ENCODE results near the gene CEP43. TPM values are rescaled to one million over a fixed set of nuclear protein-coding genes. Genes with fewer than 3 reads are reported as not detected.

The CEP43 gene
- total RNA-seq, 6 experiments from 2014 or later, result 16.5 to 24.8 (median 21.0) TPM

GRCh38 chr6:166956444-166957086 lies 42.6 kb upstream of the CEP43 start, which contains the start of gene RNASET2:
Gene RNASET2 (minus strand): TSS chr6:166956550. CDS start chr6:166956182, 368 bp downstream.
- peak within 1 kb of the TSS; percentile 51 for H3K27ac Mint-ChIP-seq
- peak within 1 kb of the TSS; percentile 80 for H3K4me3 Mint-ChIP-seq
- H3K9me3 Mint-ChIP-seq, result no peaks in the 10 kb centered on the region
- H3K4me1 Mint-ChIP-seq (ENCODE audit: low read depth), result peaks cover 28% of the 10 kb centered on the region
- TF ChIP-seq, protein P1, sequence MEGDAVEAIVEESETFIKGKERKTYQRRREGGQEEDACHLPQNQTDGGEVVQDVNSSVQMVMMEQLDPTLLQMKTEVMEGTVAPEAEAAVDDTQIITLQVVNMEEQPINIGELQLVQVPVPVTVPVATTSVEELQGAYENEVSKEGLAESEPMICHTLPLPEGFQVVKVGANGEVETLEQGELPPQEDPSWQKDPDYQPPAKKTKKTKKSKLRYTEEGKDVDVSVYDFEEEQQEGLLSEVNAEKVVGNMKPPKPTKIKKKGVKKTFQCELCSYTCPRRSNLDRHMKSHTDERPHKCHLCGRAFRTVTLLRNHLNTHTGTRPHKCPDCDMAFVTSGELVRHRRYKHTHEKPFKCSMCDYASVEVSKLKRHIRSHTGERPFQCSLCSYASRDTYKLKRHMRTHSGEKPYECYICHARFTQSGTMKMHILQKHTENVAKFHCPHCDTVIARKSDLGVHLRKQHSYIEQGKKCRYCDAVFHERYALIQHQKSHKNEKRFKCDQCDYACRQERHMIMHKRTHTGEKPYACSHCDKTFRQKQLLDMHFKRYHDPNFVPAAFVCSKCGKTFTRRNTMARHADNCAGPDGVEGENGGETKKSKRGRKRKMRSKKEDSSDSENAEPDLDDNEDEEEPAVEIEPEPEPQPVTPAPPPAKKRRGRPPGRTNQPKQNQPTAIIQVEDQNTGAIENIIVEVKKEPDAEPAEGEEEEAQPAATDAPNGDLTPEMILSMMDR (IDR thresholded peaks at IDR 0.05), result no peak; the same call in 1 of the 2 replicates
- H3K36me3 Mint-ChIP-seq (ENCODE audit: low read depth), result no peaks in the 10 kb centered on the region
- peak; percentile 89 for DNase-seq
- no peaks in the 10 kb centered on the region for H3K27me3 Mint-ChIP-seq (ENCODE audit: insufficient read depth)

GRCh38 chr6:166957087-166957804 lies 42.0 kb upstream of the CEP43 start:
- no peaks in the 10 kb centered on the region for H3K9me3 Mint-ChIP-seq
- H3K27ac Mint-ChIP-seq, result peak overlapping the region; percentile 17
- TF ChIP-seq, protein P1 (IDR thresholded peaks at IDR 0.05), result no peak
- no peaks in the 10 kb centered on the region for H3K36me3 Mint-ChIP-seq (ENCODE audit: low read depth)
- H3K27me3 Mint-ChIP-seq (ENCODE audit: insufficient read depth), result no peaks in the 10 kb centered on the region
- peaks cover 28% of the 10 kb centered on the region for H3K4me1 Mint-ChIP-seq (ENCODE audit: low read depth)
- no peak for DNase-seq
- H3K4me3 Mint-ChIP-seq, result peak overlapping the region; percentile 80

GRCh38 chr6:166957805-166958076 lies 41.5 kb upstream of the CEP43 start:
- Mint-ChIP-seq H3K4me3 (peak overlapping the region; percentile 80), H3K27ac (no peak overlapping the region), H3K9me3 (no peaks in the 10 kb centered on the region), H3K36me3 (ENCODE audit: low read depth) (no peaks in the 10 kb centered on the region), H3K27me3 (ENCODE audit: insufficient read depth) (no peaks in the 10 kb centered on the region), H3K4me1 (ENCODE audit: low read depth) (peaks cover 28% of the 10 kb centered on the region)
- TF ChIP-seq, protein P1 (IDR thresholded peaks at IDR 0.05), result no peak
- DNase-seq, result no peak

DNA sequence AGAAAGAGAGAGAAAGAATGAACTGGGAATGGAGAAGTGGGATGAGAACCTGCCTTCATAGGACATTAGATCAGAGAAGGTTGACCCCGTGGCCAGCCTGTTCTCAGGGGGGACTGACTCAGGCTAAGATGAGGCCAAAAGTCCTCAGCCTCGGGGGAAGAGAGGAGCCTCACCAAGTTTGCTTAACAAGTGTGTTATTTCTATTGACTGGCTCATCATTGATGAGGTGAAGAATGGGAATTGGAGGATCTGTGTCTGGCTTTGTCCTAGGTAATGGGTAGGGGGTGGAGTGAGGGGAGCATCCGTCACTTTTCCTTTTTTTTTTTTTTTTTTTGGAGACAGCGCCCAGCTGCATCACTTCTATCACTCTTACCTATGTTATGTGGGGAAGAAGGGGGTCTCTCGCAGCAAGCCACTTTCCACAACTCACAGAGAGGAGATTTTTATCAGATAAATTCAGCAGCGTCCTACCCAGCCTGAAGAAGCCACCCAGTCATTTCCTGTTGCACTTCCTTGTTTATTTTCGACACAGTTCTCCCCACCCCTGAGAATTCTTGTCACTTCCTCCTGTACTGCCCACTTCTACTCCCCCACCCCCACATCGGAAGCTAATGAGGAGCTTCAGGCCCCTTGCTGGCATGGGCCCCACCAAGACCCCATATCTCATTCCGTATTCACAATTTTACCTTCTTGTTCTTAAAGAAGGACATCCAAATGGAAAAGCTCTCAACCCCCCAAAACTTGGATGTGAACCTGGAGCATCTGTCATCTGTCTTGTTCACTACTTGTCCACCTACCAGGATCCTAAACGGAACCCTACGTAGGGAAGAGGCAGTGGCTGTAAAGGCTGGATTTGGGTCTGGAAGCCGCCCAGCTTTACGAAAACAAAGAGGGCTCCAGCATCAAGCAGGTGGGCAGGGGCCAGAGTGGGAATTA lies 40.0 kb upstream of the CEP43 start:
- H3K9me3 Mint-ChIP-seq, result peaks cover 6% of the 10 kb centered on the region
- H3K27me3 Mint-ChIP-seq (ENCODE audit: insufficient read depth), result no peaks in the 10 kb centered on the region
- DNase-seq, result no peak
- H3K4me1 Mint-ChIP-seq (ENCODE audit: low read depth), result peaks cover 28% of the 10 kb centered on the region
- no peak overlapping the region for H3K27ac Mint-ChIP-seq
- no peaks in the 10 kb centered on the region; the same call in 1 of the 2 replicates for H3K36me3 Mint-ChIP-seq (ENCODE audit: low read depth)
- no peak overlapping the region for H3K4me3 Mint-ChIP-seq
- TF ChIP-seq, protein P1 (IDR thresholded peaks at IDR 0.05), result no peak

- H3K27ac Mint-ChIP-seq, result no peak overlapping the region
- no peaks in the 10 kb centered on the region for H3K27me3 Mint-ChIP-seq (ENCODE audit: insufficient read depth)
- H3K9me3 Mint-ChIP-seq, result peaks cover 13% of the 10 kb centered on the region
- TF ChIP-seq, protein P1 (IDR thresholded peaks at IDR 0.05), result no peak
- no peaks in the 10 kb centered on the region; the same call in 1 of the 2 replicates for H3K36me3 Mint-ChIP-seq (ENCODE audit: low read depth)
- H3K4me1 Mint-ChIP-seq (ENCODE audit: low read depth), result peaks cover 27% of the 10 kb centered on the region
- DNase-seq, result no peak
- no peak overlapping the region for H3K4me3 Mint-ChIP-seq
Measured at GRCh38 chr6:166959911-166960608, 39.1 kb upstream of the CEP43 start.

All from HFFc6 (cell line).